ENCODE measurements around the gene SLC35A3. TPM values are rescaled to one million over a fixed set of nuclear protein-coding genes. Genes with fewer than 3 reads are reported as not detected.

Gene SLC35A3
- total and polyA plus RNA-seq, 7 donors, result 20.2 to 40.6 (median 23.9) TPM

DNA sequence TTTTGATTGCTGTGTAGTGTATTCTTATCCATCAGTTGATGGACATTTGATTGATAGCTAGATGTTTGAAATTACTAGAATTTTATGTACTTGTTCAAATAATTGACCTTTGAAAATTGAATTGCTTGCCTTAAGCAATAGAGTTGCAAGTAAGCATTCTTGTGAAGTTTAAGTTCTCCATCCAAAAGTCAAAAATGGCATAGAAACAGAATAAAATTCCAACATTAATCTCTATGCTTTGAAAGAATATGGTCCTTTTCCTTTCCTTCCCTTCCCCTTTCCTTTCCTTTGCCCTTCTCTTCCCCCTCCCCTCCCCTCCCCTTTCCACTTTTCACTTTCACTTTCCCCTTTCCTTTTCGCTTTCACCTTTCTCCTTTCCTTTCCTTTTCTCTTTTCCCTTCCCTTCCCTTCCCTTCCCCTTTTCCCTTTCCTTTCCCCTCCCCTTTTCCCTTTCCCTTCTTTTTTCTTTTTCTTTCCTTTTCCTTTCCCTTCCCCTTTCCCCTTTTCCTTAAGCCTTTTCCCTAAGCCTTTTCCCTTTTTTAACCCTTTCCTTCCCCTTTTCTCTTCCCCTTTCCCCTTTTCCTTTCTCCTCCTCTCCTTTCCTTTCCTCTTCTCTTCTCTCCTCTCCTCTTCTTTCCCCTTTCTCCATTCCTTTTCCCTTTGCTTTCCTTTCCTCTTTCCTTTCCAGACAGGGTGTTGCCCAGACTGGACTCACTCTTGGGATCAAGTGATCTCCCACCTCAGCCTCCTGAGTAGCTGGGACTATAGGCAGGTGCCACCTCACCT lies 95.6 kb downstream of the SLC35A3 start:
- Histone ChIP-seq H3K27me3 (no peaks in the 10 kb centered on the region), H3K9me3 (no peaks in the 10 kb centered on the region), H3K4me3 (no peak overlapping the region), H3K4me1 (no peaks in the 10 kb centered on the region), H3K27ac (no peak overlapping the region), H3K36me3 (peaks cover 27 to 75% (median 50%) of the 10 kb centered on the region in 4 donors)
- intact Hi-C loops (cut with DNase I), result no loop called here
- no peak for DNase-seq
- TF ChIP-seq, protein P1, sequence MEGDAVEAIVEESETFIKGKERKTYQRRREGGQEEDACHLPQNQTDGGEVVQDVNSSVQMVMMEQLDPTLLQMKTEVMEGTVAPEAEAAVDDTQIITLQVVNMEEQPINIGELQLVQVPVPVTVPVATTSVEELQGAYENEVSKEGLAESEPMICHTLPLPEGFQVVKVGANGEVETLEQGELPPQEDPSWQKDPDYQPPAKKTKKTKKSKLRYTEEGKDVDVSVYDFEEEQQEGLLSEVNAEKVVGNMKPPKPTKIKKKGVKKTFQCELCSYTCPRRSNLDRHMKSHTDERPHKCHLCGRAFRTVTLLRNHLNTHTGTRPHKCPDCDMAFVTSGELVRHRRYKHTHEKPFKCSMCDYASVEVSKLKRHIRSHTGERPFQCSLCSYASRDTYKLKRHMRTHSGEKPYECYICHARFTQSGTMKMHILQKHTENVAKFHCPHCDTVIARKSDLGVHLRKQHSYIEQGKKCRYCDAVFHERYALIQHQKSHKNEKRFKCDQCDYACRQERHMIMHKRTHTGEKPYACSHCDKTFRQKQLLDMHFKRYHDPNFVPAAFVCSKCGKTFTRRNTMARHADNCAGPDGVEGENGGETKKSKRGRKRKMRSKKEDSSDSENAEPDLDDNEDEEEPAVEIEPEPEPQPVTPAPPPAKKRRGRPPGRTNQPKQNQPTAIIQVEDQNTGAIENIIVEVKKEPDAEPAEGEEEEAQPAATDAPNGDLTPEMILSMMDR (IDR thresholded peaks at IDR 0.05), result no peak
- TF ChIP-seq EP300 (IDR thresholded peaks at IDR 0.05) (no peak), POLR2A (IDR thresholded peaks at IDR 0.05) (no peak), POLR2AphosphoS5 (IDR thresholded peaks at IDR 0.05) (no peak)
- WGBS, 2 donors, result 75 to 78% methylated on average over 1 of the region's 1 CpG

DNA sequence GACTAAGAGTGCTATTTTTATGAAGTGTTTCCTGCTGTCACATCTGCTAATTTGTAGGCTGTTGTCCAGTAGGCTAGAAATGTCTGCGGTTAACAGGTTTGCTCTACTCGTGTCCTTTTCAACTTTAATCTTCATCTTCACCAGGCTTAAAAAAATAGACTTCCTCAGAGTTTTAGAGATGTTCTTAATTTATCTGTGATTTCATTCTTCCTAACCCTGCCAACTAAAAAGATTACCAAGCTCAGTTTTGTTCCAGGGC lies 96.1 kb downstream of the SLC35A3 start:
- no peaks in the 10 kb centered on the region for H3K27me3 ChIP-seq
- WGBS, 2 donors, result 92 to 96% methylated on average over 2 of the region's 2 CpGs
- no peak overlapping the region for H3K27ac ChIP-seq
- H3K4me1 ChIP-seq, result no peaks in the 10 kb centered on the region
- no peak for TF ChIP-seq POLR2AphosphoS5 (IDR thresholded peaks at IDR 0.05)
- TF ChIP-seq, protein P1 (IDR thresholded peaks at IDR 0.05), result no peak
- TF ChIP-seq EP300 (IDR thresholded peaks at IDR 0.05), result no peak
- H3K36me3 ChIP-seq, result peaks cover 28 to 75% (median 46%) of the 10 kb centered on the region in 4 donors
- intact Hi-C loops (cut with DNase I), result no loop called here
- no peak for DNase-seq
- H3K4me3 ChIP-seq, result no peak overlapping the region
- no peaks in the 10 kb centered on the region for H3K9me3 ChIP-seq

DNA sequence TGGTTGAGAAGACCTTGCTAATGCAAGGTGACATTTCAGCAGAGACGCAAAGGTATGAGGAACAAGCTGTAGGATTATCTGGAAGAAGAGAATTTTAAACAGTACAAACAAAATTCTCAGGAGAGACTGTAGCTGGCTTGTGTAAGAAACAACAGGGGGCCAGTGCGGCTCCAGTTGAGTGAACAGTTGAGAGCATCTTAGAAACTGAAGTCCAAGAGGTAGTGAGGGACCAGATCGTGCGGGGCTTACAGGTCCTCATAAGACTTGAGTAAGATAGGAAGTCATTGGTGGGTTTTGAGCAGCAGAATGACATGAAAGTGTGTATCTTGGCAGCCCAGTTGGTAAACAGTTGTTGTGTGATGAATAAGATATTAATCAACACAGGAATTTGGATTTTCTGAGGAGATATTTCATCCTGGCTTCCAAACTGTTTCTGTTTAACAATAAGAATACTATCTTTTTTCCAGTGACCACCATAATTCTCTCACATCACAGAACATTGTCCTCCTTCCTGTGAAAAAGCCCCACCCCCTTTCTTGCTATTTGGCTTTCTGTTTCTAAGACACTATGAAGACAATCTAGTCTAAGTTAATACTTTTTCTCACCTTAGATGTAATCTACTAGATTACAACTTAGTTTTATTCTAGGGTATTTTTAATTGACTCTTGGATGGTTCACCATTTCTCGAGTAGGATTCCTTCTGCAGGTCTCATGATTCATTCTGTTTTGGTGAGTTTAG lies 100.6 kb downstream of the SLC35A3 start:
- intact Hi-C loops (cut with DNase I), result no loop called here
- peaks cover 33 to 81% (median 40%) of the 10 kb centered on the region in 4 donors for H3K36me3 ChIP-seq
- DNase-seq, result no peak
- WGBS, 2 donors, result 97 to 98% methylated on average over 5 of the region's 5 CpGs
- no peak overlapping the region for H3K4me3 ChIP-seq
- no peaks in the 10 kb centered on the region for H3K4me1 ChIP-seq
- TF ChIP-seq, protein P1 (IDR thresholded peaks at IDR 0.05), result no peak
- TF ChIP-seq EP300 (IDR thresholded peaks at IDR 0.05) (no peak), POLR2AphosphoS5 (IDR thresholded peaks at IDR 0.05) (no peak), POLR2A (IDR thresholded peaks at IDR 0.05) (no peak)
- no peak overlapping the region for H3K27ac ChIP-seq
- no peaks in the 10 kb centered on the region for H3K9me3 ChIP-seq
- H3K27me3 ChIP-seq, result no peaks in the 10 kb centered on the region

DNA sequence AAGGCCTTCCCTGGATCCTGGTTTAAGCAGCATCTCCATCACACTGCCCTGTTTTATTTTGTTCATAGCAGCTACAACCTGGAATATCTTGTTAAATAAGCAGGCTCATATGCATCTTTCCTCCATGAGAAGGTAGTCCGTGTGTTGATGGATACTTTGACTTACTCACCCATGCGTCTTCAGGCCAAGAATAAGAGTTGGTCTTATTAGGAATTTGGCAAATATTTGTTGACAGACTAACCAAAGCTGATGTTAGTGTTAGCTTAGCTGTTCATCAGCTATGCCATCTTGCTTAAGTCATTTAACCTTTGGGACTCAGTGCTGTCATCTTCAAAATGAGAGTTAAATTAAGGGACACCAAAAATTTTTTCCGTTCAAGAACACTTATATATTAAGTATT lies 103.7 kb downstream of the SLC35A3 start:
- WGBS, 2 donors, result 94 to 97% methylated on average over 3 of the region's 3 CpGs
- no peak overlapping the region for H3K27ac ChIP-seq
- no peaks in the 10 kb centered on the region for H3K9me3 ChIP-seq
- no peak overlapping the region for H3K4me3 ChIP-seq
- intact Hi-C loops (cut with DNase I), result no loop called here
- H3K27me3 ChIP-seq, result no peaks in the 10 kb centered on the region
- no peaks in the 10 kb centered on the region for H3K4me1 ChIP-seq
- H3K36me3 ChIP-seq, result peaks cover 21 to 79% (median 30%) of the 10 kb centered on the region in 4 donors
- no peak for DNase-seq
- TF ChIP-seq POLR2A (IDR thresholded peaks at IDR 0.05), result no peak
- TF ChIP-seq, protein P1 (IDR thresholded peaks at IDR 0.05), result no peak
- no peak for TF ChIP-seq EP300 (IDR thresholded peaks at IDR 0.05)
- TF ChIP-seq POLR2AphosphoS5 (IDR thresholded peaks at IDR 0.05), result no peak

Data from sigmoid colon (tissue), 7 donors.